Skin of body (tissue), 2 donors: Measurements from ENCODE around the gene GDAP2. TPM values are rescaled to one million over a fixed set of nuclear protein-coding genes. Genes with fewer than 3 reads are reported as not detected.

Source experiments
- DNase-seq: peaks from one replicate; lab custom pipeline; 2025; lab: John Stamatoyannopoulos, UW
- total RNA-seq: library from RNA; depleted of rRNA; stranded (reverse); fragments of >200 nt; gene quantifications from one replicate; pipeline ENCODE4 v1.2.3, GENCODE V29; 2014

Gene GDAP2
- total RNA-seq, 1 donor from 2014 or later = 22.2 TPM

- no peak for DNase-seq
Observed at GRCh38 chr1:117842408-117843170, 86.8 kb downstream of the GDAP2 start.

GRCh38 chr1:117841117-117841650, 88.2 kb downstream of the GDAP2 start:
- no peak for DNase-seq

- no peak for DNase-seq
Observed at GRCh38 chr1:117838911-117839310, 90.5 kb downstream of the GDAP2 start.

- DNase-seq = no peak
Observed at GRCh38 chr1:117836069-117836468, 93.4 kb downstream of the GDAP2 start.

GRCh38 chr1:117834416-117834815, 95.0 kb downstream of the GDAP2 start:
- DNase-seq = no peak

- no peak for DNase-seq
Observed at GRCh38 chr1:117832453-117832852, 97.0 kb downstream of the GDAP2 start.

GRCh38 chr1:117830222-117830621, 99.2 kb downstream of the GDAP2 start:
- DNase-seq = no peak

GRCh38 chr1:117828201-117828600, 101.2 kb downstream of the GDAP2 start:
- no peak for DNase-seq

- DNase-seq = peak; percentile 74
Observed at GRCh38 chr1:117826540-117827078, 102.8 kb downstream of the GDAP2 start.

- DNase-seq = no peak
Observed at GRCh38 chr1:117826119-117826518, 103.3 kb downstream of the GDAP2 start.

GRCh38 chr1:117825414-117825813, 104.0 kb downstream of the GDAP2 start:
- DNase-seq = no peak

GRCh38 chr1:117824616-117825015, 104.8 kb downstream of the GDAP2 start:
- DNase-seq = no peak

GRCh38 chr1:117821774-117822482, 107.5 kb downstream of the GDAP2 start:
- DNase-seq = no peak

- DNase-seq = no peak
Observed at GRCh38 chr1:117821382-117821755, 108.1 kb downstream of the GDAP2 start.

- DNase-seq = no peak
Observed at GRCh38 chr1:117820694-117821381, 108.6 kb downstream of the GDAP2 start.

- no peak for DNase-seq
Observed at GRCh38 chr1:117820096-117820495, 109.3 kb downstream of the GDAP2 start.

GRCh38 chr1:117819301-117819700, 110.1 kb downstream of the GDAP2 start:
- no peak for DNase-seq

- no peak for DNase-seq
Observed at GRCh38 chr1:117818456-117818855, 111.0 kb downstream of the GDAP2 start.

- no peak for DNase-seq
Observed at GRCh38 chr1:117817629-117818028, 111.8 kb downstream of the GDAP2 start.

GRCh38 chr1:117815926-117816325, 113.5 kb downstream of the GDAP2 start:
- DNase-seq = no peak

GRCh38 chr1:117814856-117815797, 114.3 kb downstream of the GDAP2 start:
- DNase-seq = no peak
